GM19193 (cell line): ENCODE results near the gene CNTN4.

Experiments used
- POLR2A ChIP-seq: IDR thresholded peaks from 4 replicates; pipeline ENCODE4 v1.6.1; 2011; ENCODE audit not compliant: insufficient read depth, insufficient read length; ENCODE audit errors: extremely low read depth

The CNTN4 gene

GRCh38 chr3:2283818-2284217 lies 185.2 kb downstream of the CNTN4 start:
- no peak for TF ChIP-seq POLR2A

- no peak for TF ChIP-seq POLR2A
These were observed 202.3 kb downstream of the CNTN4 start for GRCh38 chr3:2300938-2301337.

GRCh38 chr3:2301361-2301760 lies 202.7 kb downstream of the CNTN4 start:
- no peak for TF ChIP-seq POLR2A

GRCh38 chr3:2303566-2303965 lies 204.9 kb downstream of the CNTN4 start:
- no peak for TF ChIP-seq POLR2A

GRCh38 chr3:2311022-2311421 lies 212.4 kb downstream of the CNTN4 start:
- no peak for TF ChIP-seq POLR2A

GRCh38 chr3:2317521-2317920 lies 218.9 kb downstream of the CNTN4 start:
- no peak for TF ChIP-seq POLR2A

GRCh38 chr3:2334921-2335320 lies 236.3 kb downstream of the CNTN4 start:
- TF ChIP-seq POLR2A: no peak

- no peak for TF ChIP-seq POLR2A
These were observed 244.5 kb downstream of the CNTN4 start for GRCh38 chr3:2343031-2343682.

- TF ChIP-seq POLR2A: no peak
These were observed 253.6 kb downstream of the CNTN4 start for GRCh38 chr3:2352134-2352762.

GRCh38 chr3:2354702-2355101 lies 256.0 kb downstream of the CNTN4 start:
- TF ChIP-seq POLR2A: no peak

- no peak for TF ChIP-seq POLR2A
These were observed 257.8 kb downstream of the CNTN4 start for GRCh38 chr3:2356298-2356950.

- TF ChIP-seq POLR2A: no peak
These were observed 262.1 kb downstream of the CNTN4 start for GRCh38 chr3:2360815-2361214.

- no peak for TF ChIP-seq POLR2A
These were observed 263.5 kb downstream of the CNTN4 start for GRCh38 chr3:2362122-2362521.

- no peak for TF ChIP-seq POLR2A
These were observed 265.2 kb downstream of the CNTN4 start for GRCh38 chr3:2363854-2364253.

- TF ChIP-seq POLR2A: no peak
These were observed 271.7 kb downstream of the CNTN4 start for GRCh38 chr3:2370317-2370716.

- TF ChIP-seq POLR2A: no peak
These were observed 273.6 kb downstream of the CNTN4 start for GRCh38 chr3:2372306-2372705.
